ENCODE data around the gene LGALS7.

- TF ChIP-seq EP300 (IDR thresholded peaks at IDR 0.05) (no peak), CTCF (IDR thresholded peaks at IDR 0.05) (no peak)
Observed at GRCh38 chr19:38808741-38809140, 35.4 kb upstream of the LGALS7 start.

Data from tibial nerve (tissue), 4 donors.